ENCODE measurements around the gene APOBEC2. TPM values are rescaled to one million over a fixed set of nuclear protein-coding genes. Genes with fewer than 3 reads are reported as not detected.

The APOBEC2 gene
- total RNA-seq, 1 donor from 2014 or later: not detected

DNA sequence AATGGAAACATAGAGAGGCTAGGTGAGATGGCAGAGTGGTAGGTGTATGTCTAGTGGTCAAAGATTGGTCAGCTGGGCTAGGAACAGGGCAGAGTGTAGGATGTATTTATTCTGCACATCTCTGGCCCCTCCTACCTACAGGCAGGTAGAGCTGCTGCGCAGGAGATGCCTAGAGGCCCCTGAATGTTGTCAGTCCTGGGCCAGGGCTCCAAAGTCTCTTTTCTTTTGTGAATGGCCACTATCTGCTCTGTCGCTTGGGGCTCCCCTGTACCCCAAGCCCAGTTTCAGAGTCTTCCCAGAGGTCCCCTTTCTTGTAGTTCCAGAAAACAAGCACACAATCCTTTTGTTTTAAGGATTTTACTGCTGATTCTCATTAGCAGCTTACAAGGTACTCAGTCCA is 5.7 kb upstream of the APOBEC2 start:
- no peak overlapping the region for H3K27ac Mint-ChIP-seq

DNA sequence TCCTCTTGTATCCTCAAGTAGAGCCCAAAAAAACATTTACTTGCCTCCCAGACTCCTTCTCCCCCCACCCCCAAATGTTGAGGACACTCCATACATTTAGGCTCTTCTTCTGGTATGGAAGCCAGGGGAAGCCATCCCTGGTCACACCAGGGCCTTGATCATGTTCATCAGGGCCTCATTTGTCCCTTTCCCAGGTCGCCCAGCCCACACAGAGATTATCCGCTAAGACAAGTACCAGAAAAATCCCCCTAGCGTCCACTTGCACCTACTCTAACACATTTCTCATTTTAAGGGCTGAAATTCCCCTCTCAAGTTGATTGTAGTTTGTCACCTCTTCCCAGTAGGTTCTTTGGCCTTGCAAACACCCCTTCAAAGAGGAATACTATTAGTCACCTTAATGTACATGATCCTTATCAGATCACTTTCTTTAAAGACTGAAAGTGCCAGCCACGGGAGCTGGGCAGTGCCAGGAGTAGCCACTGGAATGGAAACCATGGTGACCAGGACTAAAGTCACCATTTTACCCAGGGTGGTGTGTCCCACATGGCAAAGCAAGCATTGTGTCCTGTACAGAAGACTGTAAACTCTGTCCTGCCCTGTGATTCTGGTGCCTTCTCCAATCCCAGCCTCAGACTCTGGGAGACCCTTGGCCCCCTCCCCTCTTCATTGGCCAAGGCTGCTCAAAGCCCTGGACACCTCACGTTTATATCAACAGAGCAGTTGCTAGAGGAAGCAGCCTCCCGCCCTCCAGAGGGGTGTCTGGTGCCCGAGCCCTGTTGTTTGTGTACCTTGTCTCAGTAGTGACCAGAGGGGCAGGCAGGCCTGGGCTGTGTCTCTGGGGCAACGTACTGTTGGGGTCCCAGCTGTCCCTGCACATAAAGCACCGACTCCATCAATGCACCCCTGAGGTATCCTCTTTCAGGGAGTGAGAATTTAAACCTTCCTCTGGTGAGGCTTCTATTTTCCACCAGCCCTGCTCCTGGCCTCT is 5.0 kb upstream of the APOBEC2 start:
- H3K27ac Mint-ChIP-seq: no peak overlapping the region
- POLR2A ChIA-PET: no interaction called here

More for the DNA sequence above, 5.7 kb upstream of the APOBEC2 start:
- H3K27me3 Mint-ChIP-seq: no peaks in the 10 kb centered on the region
- ChIA-PET POLR2A (no interaction called here), CTCF (no interaction called here)
- H3K9me3 Mint-ChIP-seq: no peaks in the 10 kb centered on the region
- TF ChIP-seq, protein P1, sequence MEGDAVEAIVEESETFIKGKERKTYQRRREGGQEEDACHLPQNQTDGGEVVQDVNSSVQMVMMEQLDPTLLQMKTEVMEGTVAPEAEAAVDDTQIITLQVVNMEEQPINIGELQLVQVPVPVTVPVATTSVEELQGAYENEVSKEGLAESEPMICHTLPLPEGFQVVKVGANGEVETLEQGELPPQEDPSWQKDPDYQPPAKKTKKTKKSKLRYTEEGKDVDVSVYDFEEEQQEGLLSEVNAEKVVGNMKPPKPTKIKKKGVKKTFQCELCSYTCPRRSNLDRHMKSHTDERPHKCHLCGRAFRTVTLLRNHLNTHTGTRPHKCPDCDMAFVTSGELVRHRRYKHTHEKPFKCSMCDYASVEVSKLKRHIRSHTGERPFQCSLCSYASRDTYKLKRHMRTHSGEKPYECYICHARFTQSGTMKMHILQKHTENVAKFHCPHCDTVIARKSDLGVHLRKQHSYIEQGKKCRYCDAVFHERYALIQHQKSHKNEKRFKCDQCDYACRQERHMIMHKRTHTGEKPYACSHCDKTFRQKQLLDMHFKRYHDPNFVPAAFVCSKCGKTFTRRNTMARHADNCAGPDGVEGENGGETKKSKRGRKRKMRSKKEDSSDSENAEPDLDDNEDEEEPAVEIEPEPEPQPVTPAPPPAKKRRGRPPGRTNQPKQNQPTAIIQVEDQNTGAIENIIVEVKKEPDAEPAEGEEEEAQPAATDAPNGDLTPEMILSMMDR (IDR thresholded peaks at IDR 0.05): no peak
- DNase-seq (no peak), ATAC-seq (ENCODE audit: low read depth) (no peak)
- intact Hi-C loops (cut with micrococcal nuclease): no loop called here
- H3K4me3 Mint-ChIP-seq: no peak overlapping the region
- H3K4me1 Mint-ChIP-seq: peaks cover 11% of the 10 kb centered on the region
- H3K36me3 Mint-ChIP-seq (ENCODE audit: low read depth): peaks cover 8% of the 10 kb centered on the region

DNA sequence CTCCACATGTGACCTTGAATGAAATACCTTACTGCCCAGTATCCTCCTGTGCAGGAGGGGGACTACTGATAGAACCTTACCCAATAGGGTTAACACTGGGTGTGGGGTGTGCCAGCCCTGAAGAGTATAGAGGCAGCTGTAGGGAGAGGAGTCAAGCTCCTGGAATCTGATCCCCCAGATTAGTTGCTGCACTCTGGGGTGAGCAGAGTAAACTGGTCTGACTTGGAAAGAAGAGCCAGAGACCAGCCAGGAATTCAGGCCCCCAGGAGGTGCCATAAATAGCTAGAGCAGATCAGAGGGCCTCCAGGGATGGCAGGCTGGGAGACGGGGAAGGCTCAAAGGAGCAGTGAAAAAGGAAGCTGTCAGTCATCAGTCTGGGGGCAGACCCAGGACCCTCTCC is 3.5 kb upstream of the APOBEC2 start:
- no peak for ATAC-seq (ENCODE audit: low read depth)
- Mint-ChIP-seq H3K4me3 (no peak overlapping the region), H3K9me3 (no peaks in the 10 kb centered on the region), H3K4me1 (peaks cover 17% of the 10 kb centered on the region), H3K27ac (no peak overlapping the region), H3K27me3 (no peaks in the 10 kb centered on the region), H3K36me3 (ENCODE audit: low read depth) (peaks cover 8% of the 10 kb centered on the region)
- ChIA-PET POLR2A (no interaction called here), CTCF (interaction anchor here (1.5 kb wide), 1 partner anchor 10 kb away, joined by 5 read pairs; the partner anchor contains the start of gene UNC5CL)
- TF ChIP-seq, protein P1 (IDR thresholded peaks at IDR 0.05): no peak
- intact Hi-C loops (cut with micrococcal nuclease): no loop called here
- DNase-seq: no peak

More for the DNA sequence above, 5.0 kb upstream of the APOBEC2 start:
- ATAC-seq (ENCODE audit: low read depth) (no peak), DNase-seq (no peak)
- no peaks in the 10 kb centered on the region for H3K9me3 Mint-ChIP-seq
- TF ChIP-seq, protein P1 (IDR thresholded peaks at IDR 0.05): no peak
- peaks cover 8% of the 10 kb centered on the region for H3K36me3 Mint-ChIP-seq (ENCODE audit: low read depth)
- no peak overlapping the region for H3K4me3 Mint-ChIP-seq
- intact Hi-C loops (cut with micrococcal nuclease): no loop called here
- CTCF ChIA-PET: no interaction called here
- peaks cover 17% of the 10 kb centered on the region for H3K4me1 Mint-ChIP-seq
- H3K27me3 Mint-ChIP-seq: no peaks in the 10 kb centered on the region

DNA sequence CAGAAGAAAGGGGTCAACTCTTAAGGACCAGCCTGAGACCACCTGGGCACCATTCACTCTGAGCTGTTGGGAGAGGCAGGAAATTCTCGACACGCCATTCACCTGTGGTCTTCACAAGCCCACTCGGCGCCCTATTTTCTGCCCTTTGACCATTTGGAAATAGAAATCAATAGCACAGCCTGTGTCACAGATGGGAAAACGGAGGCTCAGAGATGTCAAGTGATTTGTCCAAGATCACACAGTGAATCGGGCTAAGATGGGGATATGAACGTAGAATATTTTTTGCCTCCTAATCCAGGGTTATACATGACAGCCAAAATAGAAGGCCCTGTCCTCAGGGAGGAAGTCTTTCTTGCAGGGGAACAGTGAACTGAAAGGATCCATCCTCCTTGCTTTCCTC is 3.0 kb upstream of the APOBEC2 start:
- Mint-ChIP-seq H3K27me3 (no peaks in the 10 kb centered on the region), H3K36me3 (ENCODE audit: low read depth) (peaks cover 8% of the 10 kb centered on the region), H3K27ac (no peak overlapping the region), H3K9me3 (no peaks in the 10 kb centered on the region), H3K4me1 (peaks cover 21% of the 10 kb centered on the region), H3K4me3 (no peak overlapping the region)
- ChIA-PET POLR2A (no interaction called here), CTCF (interaction anchor here (1.5 kb wide), 1 partner anchor 11 kb away, joined by 5 read pairs; the partner anchor contains the start of gene UNC5CL)
- DNase-seq (no peak), ATAC-seq (ENCODE audit: low read depth) (no peak)
- TF ChIP-seq, protein P1 (IDR thresholded peaks at IDR 0.05): no peak
- intact Hi-C loops (cut with micrococcal nuclease): no loop called here

DNA sequence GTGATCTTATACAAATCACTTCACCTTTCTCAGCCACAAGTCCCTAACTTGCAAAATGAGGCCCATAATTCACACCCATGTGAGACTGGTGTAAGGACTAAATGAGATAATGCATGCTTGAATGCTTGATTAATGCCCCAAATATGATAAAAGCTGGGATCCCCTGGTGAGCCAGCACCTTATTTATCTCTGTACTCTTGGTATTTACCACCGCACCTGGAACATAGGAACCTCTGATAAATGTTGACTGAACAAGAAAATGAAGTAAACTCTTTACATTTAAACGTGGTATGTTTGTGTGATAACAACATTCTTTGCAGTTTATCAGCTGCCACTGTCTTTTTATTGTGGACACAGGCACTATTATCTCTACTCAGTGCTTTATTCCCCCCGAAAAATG is 2.5 kb upstream of the APOBEC2 start:
- intact Hi-C loops (cut with micrococcal nuclease): no loop called here
- ATAC-seq (ENCODE audit: low read depth) (no peak), DNase-seq (no peak)
- Mint-ChIP-seq H3K27me3 (no peaks in the 10 kb centered on the region), H3K27ac (no peak overlapping the region), H3K4me1 (peaks cover 21% of the 10 kb centered on the region), H3K4me3 (no peak overlapping the region), H3K9me3 (no peaks in the 10 kb centered on the region), H3K36me3 (ENCODE audit: low read depth) (peaks cover 9% of the 10 kb centered on the region)
- TF ChIP-seq, protein P1 (IDR thresholded peaks at IDR 0.05): no peak
- ChIA-PET POLR2A (no interaction called here), CTCF (interaction anchor here (1.5 kb wide), 1 partner anchor 11 kb away, joined by 5 read pairs; the partner anchor contains the start of gene UNC5CL)

All from activated B cell treated with CpG ODN at 0.5 μM for 24 hours (primary cell).